NB4 (cell line): ENCODE data around the gene TLCD1.
"Not testable (repeated sequence)": the region's sequence is repeated elsewhere in the genome, so short reads cannot be mapped to it uniquely, and the experiment has no call there.

Experiments
- MYC ChIP-seq: IDR thresholded peaks from 2 replicates; pipeline ENCODE4 v1.6.1; 2011; ENCODE audit warnings: low read depth, low read length
- POLR2A ChIP-seq: IDR thresholded peaks from 2 replicates; pipeline ENCODE4 v1.6.1; 2011; ENCODE audit warnings: mild to moderate bottlenecking; ENCODE audit not compliant: insufficient read length; ENCODE audit errors: extremely low read depth
- TF ChIP-seq, protein P1 (sequence below): IDR thresholded peaks from one replicate; pipeline ENCODE4 v1.5.1; 2012; ENCODE audit warnings: low read depth, low read length
- TF ChIP-seq, protein P2 (sequence below): IDR thresholded peaks from 2 replicates; pipeline ENCODE4 v1.6.1; 2011; ENCODE audit warnings: low read depth, low read length

DNA sequence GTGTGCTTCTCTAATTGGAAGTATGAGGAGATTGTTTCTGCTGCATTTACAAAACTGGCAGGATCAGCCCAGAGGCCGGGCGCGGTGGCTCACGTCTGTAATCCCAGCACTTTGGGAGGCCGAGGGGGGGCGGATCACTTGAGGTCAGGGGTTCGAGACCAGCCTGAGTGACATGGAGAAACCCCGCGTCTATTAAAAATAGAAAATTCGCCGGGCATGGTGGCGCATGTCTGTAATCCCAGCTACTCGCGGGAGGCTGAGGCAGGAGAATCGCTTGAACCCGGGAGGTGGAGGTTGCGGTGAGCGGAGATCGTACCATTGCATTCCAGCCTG is 5.1 kb downstream of the TLCD1 start:
- TF ChIP-seq, protein P1, sequence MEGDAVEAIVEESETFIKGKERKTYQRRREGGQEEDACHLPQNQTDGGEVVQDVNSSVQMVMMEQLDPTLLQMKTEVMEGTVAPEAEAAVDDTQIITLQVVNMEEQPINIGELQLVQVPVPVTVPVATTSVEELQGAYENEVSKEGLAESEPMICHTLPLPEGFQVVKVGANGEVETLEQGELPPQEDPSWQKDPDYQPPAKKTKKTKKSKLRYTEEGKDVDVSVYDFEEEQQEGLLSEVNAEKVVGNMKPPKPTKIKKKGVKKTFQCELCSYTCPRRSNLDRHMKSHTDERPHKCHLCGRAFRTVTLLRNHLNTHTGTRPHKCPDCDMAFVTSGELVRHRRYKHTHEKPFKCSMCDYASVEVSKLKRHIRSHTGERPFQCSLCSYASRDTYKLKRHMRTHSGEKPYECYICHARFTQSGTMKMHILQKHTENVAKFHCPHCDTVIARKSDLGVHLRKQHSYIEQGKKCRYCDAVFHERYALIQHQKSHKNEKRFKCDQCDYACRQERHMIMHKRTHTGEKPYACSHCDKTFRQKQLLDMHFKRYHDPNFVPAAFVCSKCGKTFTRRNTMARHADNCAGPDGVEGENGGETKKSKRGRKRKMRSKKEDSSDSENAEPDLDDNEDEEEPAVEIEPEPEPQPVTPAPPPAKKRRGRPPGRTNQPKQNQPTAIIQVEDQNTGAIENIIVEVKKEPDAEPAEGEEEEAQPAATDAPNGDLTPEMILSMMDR, result not testable (repeated sequence)
- TF ChIP-seq, protein P2, sequence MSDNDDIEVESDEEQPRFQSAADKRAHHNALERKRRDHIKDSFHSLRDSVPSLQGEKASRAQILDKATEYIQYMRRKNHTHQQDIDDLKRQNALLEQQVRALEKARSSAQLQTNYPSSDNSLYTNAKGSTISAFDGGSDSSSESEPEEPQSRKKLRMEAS, result not testable (repeated sequence)
- TF ChIP-seq POLR2A, MYC: not testable (repeated sequence)
